Tibial nerve (tissue), 4 donors: Measurements from ENCODE around the gene MAP3K14. TPM values are rescaled to one million over a fixed set of nuclear protein-coding genes. Genes with fewer than 3 reads are reported as not detected.

ENCODE experiments used
- DNase-seq, 2 donors: peaks; one replicate each; pipeline ENCODE4 v3.0.0-alpha.2; 2019; ENCODE audit warnings: low spot score in 2 of 2
- H3K27ac ChIP-seq, 4 donors: fragments of 200-600 bp; sonication (generic) in 3 of 4; one replicate each; pipeline ENCODE4 v1.5.1; 2017 to 2019; ENCODE audit warnings: mild to moderate bottlenecking in 1 of 4
- H3K27me3 ChIP-seq, 2 donors: fragments of 200-600 bp; sonication (generic) in 1 of 2; one replicate each; pipeline versions ENCODE4 v1.5.1 to v1.6.0; 2017 to 2019
- H3K36me3 ChIP-seq, 3 donors: fragments of 200-600 bp; sonication (generic); one replicate each; pipeline ENCODE4 v1.5.1; 2018 to 2019
- H3K4me1 ChIP-seq, 4 donors: fragments of 200-600 bp; sonication (generic) in 3 of 4; one replicate each; pipeline ENCODE4 v1.5.1; 2017 to 2019
- H3K4me3 ChIP-seq, 4 donors: fragments of 200-600 bp; sonication (generic) in 3 of 4; one replicate each; pipeline ENCODE4 v1.5.1; 2017 to 2019; ENCODE audit warnings: mild to moderate bottlenecking in 1 of 4, moderate library complexity in 1 of 4
- H3K9me3 ChIP-seq, 4 donors: fragments of 200-600 bp; sonication (generic) in 3 of 4; one replicate each; pipeline ENCODE4 v1.5.1; 2017 to 2019
- EP300 ChIP-seq, 2 donors: sonication (generic); formaldehyde crosslinking; IDR thresholded peaks; one replicate each; pipeline ENCODE4 v1.6.1; 2017; ENCODE audit warnings: antibody characterized with exemption in 2 of 2, mild to moderate bottlenecking in 1 of 2
- POLR2A ChIP-seq, 2 donors: fragments of 450-650 bp; IDR thresholded peaks; one replicate each; pipeline ENCODE4 v1.6.1; 2017; ENCODE audit warnings: antibody characterized with exemption in 2 of 2, mild to moderate bottlenecking in 2 of 2, moderate library complexity in 2 of 2
- WGBS, 2 donors: methylation state at CpG; one replicate each; pipeline ENCODE4 v1.1.5; 2018; 5-methylcytosine and 5-hydroxymethylcytosine counted together
- total RNA-seq, 4 donors: library from RNA; depleted of rRNA; stranded (reverse); fragments of >200 nt; gene quantifications; one replicate each; pipeline ENCODE4 v1.1.0, GENCODE V29; 2016
- TF ChIP-seq, protein P1 (sequence below), 5 experiments: fragments of 200-600 bp in 3 of 5; fragments of 450-650 bp in 2 of 5; sonication (generic) in 3 of 5; IDR thresholded peaks; one replicate each; pipeline ENCODE4 v1.5.1; 2016 to 2019; ENCODE audit warnings: antibody characterized with exemption in 5 of 5, mild to moderate bottlenecking in 3 of 5, moderate library complexity in 2 of 5

The MAP3K14 gene
- total RNA-seq, 4 donors from 2014 or later, result 9.6 to 15.6 (median 13.3) TPM

DNA sequence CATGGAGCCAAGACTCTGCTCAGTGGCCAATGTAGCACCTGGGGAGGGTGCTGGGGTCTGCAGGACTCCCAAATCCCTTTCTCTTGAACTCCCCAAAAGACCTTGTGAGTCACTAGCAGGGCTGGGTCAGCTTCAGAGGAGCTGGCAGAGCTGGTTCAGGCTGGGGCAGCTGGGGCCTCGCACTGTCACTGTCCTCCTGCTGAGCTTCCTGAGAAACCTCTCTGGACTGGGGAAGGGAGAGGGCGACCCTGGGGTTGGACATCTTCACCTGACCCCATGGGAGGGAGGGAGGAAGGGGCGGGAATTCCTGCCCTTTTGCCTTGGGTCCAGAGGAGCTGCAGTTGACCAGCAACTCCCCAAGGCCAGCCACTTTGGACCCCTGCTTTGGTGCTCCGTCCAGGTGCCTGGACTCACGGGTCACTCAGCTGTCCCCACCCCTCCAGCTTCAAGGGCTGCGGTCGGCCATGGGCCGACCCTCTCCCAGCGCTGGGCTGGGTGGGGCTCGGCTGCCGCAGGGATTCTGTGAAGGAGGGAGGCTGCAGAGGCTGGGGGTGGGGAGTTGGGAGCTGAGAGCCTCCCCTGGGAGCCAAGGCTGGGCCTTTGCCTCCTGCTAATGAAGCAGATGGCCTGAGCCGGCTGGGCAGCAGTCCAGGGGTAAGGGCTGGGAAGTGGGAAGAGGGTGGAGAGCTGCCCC lies 85.9 kb downstream of the MAP3K14 start:
- DNase-seq, result no peak
- WGBS, 2 donors, result 26 to 68% methylated on average over 5 to 6 of the region's 12 CpGs
- peaks cover 0 to 47% (median 28%) of the 10 kb centered on the region in 4 donors for H3K4me1 ChIP-seq
- no peaks in the 10 kb centered on the region for H3K9me3 ChIP-seq
- H3K27me3 ChIP-seq, result no peaks in the 10 kb centered on the region
- H3K4me3 ChIP-seq, result no peak overlapping the region
- TF ChIP-seq, protein P1, sequence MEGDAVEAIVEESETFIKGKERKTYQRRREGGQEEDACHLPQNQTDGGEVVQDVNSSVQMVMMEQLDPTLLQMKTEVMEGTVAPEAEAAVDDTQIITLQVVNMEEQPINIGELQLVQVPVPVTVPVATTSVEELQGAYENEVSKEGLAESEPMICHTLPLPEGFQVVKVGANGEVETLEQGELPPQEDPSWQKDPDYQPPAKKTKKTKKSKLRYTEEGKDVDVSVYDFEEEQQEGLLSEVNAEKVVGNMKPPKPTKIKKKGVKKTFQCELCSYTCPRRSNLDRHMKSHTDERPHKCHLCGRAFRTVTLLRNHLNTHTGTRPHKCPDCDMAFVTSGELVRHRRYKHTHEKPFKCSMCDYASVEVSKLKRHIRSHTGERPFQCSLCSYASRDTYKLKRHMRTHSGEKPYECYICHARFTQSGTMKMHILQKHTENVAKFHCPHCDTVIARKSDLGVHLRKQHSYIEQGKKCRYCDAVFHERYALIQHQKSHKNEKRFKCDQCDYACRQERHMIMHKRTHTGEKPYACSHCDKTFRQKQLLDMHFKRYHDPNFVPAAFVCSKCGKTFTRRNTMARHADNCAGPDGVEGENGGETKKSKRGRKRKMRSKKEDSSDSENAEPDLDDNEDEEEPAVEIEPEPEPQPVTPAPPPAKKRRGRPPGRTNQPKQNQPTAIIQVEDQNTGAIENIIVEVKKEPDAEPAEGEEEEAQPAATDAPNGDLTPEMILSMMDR (IDR thresholded peaks at IDR 0.05), result no peak
- TF ChIP-seq EP300 (IDR thresholded peaks at IDR 0.05) (no peak), POLR2A (IDR thresholded peaks at IDR 0.05) (no peak)
- no peaks in the 10 kb centered on the region for H3K36me3 ChIP-seq
- peak overlapping the region in 2 of 4 donors; percentile 80 to 91 for H3K27ac ChIP-seq

DNA sequence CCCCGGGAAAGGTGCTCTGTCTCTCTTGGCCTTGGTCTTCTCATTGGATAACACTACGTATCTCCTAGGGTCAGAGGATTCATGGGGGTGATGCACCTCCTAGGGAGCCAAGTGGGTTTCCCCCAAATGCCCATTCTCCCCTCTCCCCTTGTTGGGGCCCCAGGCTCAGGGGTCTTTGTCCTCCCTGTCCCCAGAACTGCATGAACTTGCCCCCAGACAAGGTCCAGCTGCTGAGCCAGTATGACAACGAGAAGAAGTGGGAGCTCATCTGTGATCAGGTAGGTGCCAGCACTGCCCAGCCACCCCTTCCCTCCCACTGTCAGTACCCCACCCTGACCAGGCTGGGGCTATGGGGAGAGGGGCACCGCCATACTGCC lies 86.4 kb downstream of the MAP3K14 start:
- H3K27ac ChIP-seq, result peak overlapping the region in 3 of 4 donors; percentile 80 to 91 (median 86)
- no peak for TF ChIP-seq POLR2A (IDR thresholded peaks at IDR 0.05)
- no peak for TF ChIP-seq EP300 (IDR thresholded peaks at IDR 0.05)
- TF ChIP-seq, protein P1 (IDR thresholded peaks at IDR 0.05), result no peak
- WGBS, 2 donors, result 88 to 100% methylated on average over 3 of the region's 4 CpGs
- peaks cover 0 to 47% (median 26%) of the 10 kb centered on the region in 4 donors for H3K4me1 ChIP-seq
- no peaks in the 10 kb centered on the region for H3K9me3 ChIP-seq
- H3K36me3 ChIP-seq, result no peaks in the 10 kb centered on the region
- H3K27me3 ChIP-seq, result no peaks in the 10 kb centered on the region
- no peak for DNase-seq
- H3K4me3 ChIP-seq, result no peak overlapping the region

DNA sequence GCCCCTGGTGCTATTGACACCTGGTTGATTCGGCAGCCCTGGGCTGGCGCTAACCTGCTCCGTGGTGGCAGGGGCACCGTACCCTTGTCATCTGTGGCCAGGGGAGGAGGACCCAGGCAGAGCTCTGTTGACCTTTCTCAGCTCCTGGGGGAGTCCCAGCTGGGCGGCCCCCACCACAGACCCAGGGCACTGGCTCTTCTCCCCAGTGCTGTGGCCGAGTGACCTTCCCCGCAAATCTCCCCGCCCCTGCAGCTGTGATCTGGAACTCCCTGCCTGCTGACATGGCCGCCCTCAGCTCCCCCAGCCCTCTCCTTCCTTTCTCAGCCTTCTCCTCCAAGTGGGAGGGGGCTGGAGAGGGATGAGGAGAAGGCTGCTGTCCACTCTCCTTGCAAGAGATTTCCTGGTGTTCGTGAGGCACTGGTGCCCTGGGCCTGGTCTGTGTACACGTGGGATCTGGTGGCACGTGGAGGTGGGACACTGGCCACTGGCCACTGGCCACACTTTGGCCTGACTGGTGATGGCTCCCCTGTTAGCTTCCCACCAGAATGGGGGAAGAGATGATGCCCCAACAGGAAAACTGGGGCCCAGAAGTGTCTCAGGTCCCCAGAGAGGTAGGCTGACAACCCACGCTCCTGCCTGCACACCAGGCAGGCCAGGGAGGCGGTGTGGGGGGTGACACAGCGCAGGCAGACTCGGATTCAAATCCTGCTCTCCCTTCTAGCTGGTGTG lies 87.0 kb downstream of the MAP3K14 start:
- Histone ChIP-seq H3K27me3 (no peaks in the 10 kb centered on the region), H3K9me3 (no peaks in the 10 kb centered on the region), H3K27ac (peak overlapping the region in 3 of 4 donors; percentile 80 to 91 (median 86)), H3K36me3 (no peaks in the 10 kb centered on the region), H3K4me3 (no peak overlapping the region), H3K4me1 (peaks cover 0 to 51% (median 27%) of the 10 kb centered on the region in 4 donors)
- DNase-seq, result no peak
- no peak for TF ChIP-seq EP300 (IDR thresholded peaks at IDR 0.05)
- TF ChIP-seq POLR2A (IDR thresholded peaks at IDR 0.05), result no peak
- TF ChIP-seq, protein P1 (IDR thresholded peaks at IDR 0.05), result no peak
- WGBS, 2 donors, result 74 to 76% methylated on average over 13 to 16 of the region's 16 CpGs

DNA sequence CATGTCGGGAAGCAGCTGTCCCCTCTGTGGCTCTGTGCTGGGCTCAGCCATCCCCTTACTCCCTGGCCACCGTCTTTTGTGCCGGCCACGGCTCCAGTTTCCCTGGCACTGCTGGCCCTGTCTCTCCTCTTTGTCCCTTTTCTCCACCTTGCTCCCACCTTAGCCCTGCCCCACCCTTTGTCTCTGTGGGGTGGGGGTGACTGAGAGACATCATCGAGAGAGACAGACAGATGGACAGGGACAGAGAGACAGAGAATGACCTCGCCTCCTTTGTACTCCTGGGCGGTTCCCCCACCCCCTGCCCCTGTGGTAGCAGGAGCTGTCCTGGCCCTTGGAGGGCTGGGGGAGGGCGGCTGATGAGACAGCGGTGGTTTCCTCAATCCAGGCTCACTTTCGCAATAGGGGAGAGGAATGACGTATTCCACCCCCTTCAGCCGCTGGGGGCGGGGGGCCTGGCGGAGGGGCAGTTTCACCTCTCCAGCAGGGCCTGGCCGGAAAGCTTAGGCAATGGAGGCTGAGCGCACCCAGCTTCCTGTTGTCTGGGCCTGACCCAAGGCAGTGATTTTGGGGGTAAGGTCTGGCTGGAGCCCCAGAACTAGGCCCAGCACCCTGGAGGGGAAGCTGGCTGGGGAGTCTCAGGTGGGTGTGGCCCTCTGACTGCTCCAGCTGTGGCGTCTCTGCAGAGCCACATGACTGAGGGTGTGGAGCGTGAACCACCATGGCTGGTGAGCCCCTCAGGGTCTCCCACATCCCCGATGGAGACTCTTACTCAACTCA lies 87.9 kb downstream of the MAP3K14 start:
- Histone ChIP-seq H3K27ac (peak overlapping the region; percentile 17 to 91 (median 83)), H3K4me1 (peaks cover 0 to 53% (median 27%) of the 10 kb centered on the region in 4 donors), H3K36me3 (no peaks in the 10 kb centered on the region), H3K27me3 (no peaks in the 10 kb centered on the region), H3K9me3 (no peaks in the 10 kb centered on the region), H3K4me3 (peak overlapping the region in 1 of 4 donors; percentile 9)
- TF ChIP-seq, protein P1 (IDR thresholded peaks at IDR 0.05), result peak in 1 of 5 experiments; percentile 21
- TF ChIP-seq POLR2A (IDR thresholded peaks at IDR 0.05) (no peak), EP300 (IDR thresholded peaks at IDR 0.05) (peak; percentile 42 to 85)
- WGBS, 2 donors, result 41 to 60% methylated on average over 11 to 18 of the region's 19 CpGs
- peak; percentile 67 to 85 for DNase-seq
